Osteocyte (in vitro differentiated cells): Measurements from ENCODE around the gene ALG6. TPM values are rescaled to one million over a fixed set of nuclear protein-coding genes. Genes with fewer than 3 reads are reported as not detected.

ENCODE experiments used
- DNase-seq: peaks from one replicate; pipeline ENCODE4 v3.0.0; 2021; ENCODE audit warnings: mixed read lengths; ENCODE audit not compliant: unreplicated experiment; ENCODE audit errors: extremely low spot score
- H3K27ac Mint-ChIP-seq: one replicate; pipeline ENCODE4 v1.8.0; 2021; ENCODE audit warnings: mild to moderate bottlenecking, mixed read lengths; ENCODE audit not compliant: unreplicated experiment
- H3K27me3 Mint-ChIP-seq: one replicate; pipeline ENCODE4 v1.8.0; 2021; ENCODE audit warnings: mixed read lengths; ENCODE audit not compliant: unreplicated experiment
- H3K36me3 Mint-ChIP-seq: one replicate; pipeline ENCODE4 v1.8.0; 2021; ENCODE audit warnings: mixed read lengths; ENCODE audit not compliant: unreplicated experiment
- H3K4me1 Mint-ChIP-seq: one replicate; pipeline ENCODE4 v1.8.0; 2021; ENCODE audit warnings: mixed read lengths; ENCODE audit not compliant: unreplicated experiment
- H3K4me3 Mint-ChIP-seq: one replicate; pipeline ENCODE4 v1.8.0; 2021; ENCODE audit warnings: mild to moderate bottlenecking, moderate library complexity, mixed read lengths; ENCODE audit not compliant: unreplicated experiment
- H3K9me3 Mint-ChIP-seq: one replicate; pipeline ENCODE4 v1.8.0; 2021; ENCODE audit warnings: mixed read lengths; ENCODE audit not compliant: unreplicated experiment
- total RNA-seq: library from RNA; stranded (reverse); gene quantifications from 2 replicates; pipeline ENCODE4 v1.2.1, GENCODE V29; 2021
- TF ChIP-seq, protein P1 (sequence below): fragments of 200-600 bp; sonication (generic); IDR thresholded peaks from 2 replicates; pipeline ENCODE4 v1.5.0; 2021; ENCODE audit warnings: antibody characterized with exemption, mild to moderate bottlenecking, moderate library complexity

The ALG6 gene
- total RNA-seq, 1 donor from 2014 or later: 13.6 TPM

GRCh38 chr1:63366908-63367214, 566 bp upstream of the ALG6 start:
- peak overlapping the region; percentile 72 for H3K4me3 Mint-ChIP-seq
- TF ChIP-seq, protein P1, sequence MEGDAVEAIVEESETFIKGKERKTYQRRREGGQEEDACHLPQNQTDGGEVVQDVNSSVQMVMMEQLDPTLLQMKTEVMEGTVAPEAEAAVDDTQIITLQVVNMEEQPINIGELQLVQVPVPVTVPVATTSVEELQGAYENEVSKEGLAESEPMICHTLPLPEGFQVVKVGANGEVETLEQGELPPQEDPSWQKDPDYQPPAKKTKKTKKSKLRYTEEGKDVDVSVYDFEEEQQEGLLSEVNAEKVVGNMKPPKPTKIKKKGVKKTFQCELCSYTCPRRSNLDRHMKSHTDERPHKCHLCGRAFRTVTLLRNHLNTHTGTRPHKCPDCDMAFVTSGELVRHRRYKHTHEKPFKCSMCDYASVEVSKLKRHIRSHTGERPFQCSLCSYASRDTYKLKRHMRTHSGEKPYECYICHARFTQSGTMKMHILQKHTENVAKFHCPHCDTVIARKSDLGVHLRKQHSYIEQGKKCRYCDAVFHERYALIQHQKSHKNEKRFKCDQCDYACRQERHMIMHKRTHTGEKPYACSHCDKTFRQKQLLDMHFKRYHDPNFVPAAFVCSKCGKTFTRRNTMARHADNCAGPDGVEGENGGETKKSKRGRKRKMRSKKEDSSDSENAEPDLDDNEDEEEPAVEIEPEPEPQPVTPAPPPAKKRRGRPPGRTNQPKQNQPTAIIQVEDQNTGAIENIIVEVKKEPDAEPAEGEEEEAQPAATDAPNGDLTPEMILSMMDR: no peak
- H3K27me3 Mint-ChIP-seq: peaks cover 15% of the 10 kb centered on the region
- peaks cover 9% of the 10 kb centered on the region for H3K36me3 Mint-ChIP-seq
- H3K27ac Mint-ChIP-seq: peak overlapping the region; percentile 71
- H3K9me3 Mint-ChIP-seq: no peaks in the 10 kb centered on the region
- H3K4me1 Mint-ChIP-seq: peaks cover 14% of the 10 kb centered on the region
- no peak for DNase-seq

DNA sequence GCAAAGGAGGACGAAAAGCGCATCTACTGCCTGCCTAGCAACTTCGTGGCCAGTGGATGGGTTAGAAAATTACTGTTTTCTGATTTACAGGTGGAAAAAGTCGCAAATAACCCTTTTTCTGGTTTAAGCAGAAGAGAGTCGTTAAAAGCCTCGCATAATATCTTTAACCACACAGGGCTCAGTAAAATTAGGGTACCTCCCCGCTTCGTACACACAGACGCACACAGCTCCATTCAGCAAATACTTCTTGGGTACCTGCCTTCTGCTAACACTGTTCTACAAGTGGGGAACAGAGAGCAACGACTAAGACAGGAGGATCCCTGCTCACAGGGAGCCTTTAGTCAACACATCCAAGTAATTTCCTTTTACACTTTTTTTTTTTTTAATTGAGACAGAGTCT, 704 bp downstream of the ALG6 start:
- Mint-ChIP-seq H3K9me3 (no peaks in the 10 kb centered on the region), H3K27ac (peak overlapping the region; percentile 90), H3K27me3 (peaks cover 6% of the 10 kb centered on the region), H3K36me3 (peaks cover 11% of the 10 kb centered on the region), H3K4me3 (peak overlapping the region; percentile 98), H3K4me1 (peaks cover 14% of the 10 kb centered on the region)
- TF ChIP-seq, protein P1: no peak
- no peak for DNase-seq

DNA sequence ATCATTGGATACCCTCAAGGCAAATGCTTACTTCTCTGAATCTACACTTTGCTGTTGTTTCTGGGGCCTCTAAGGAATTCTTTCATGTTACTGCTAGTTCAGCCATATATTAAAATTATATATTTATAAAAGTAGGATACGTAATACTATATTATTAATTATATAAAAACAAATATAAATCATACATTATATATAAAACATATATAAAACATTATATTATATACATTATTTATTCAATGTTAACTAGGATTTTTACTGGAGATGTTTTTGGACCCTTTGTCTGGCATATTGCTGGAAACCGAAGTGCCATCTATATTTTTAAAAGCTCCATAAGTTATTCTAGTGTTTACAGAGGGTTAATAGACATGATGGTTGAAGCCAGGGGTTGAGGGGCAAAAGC, 12.2 kb downstream of the ALG6 start:
- H3K4me1 Mint-ChIP-seq: no peaks in the 10 kb centered on the region
- TF ChIP-seq, protein P1: no peak
- H3K27ac Mint-ChIP-seq: no peak overlapping the region
- peaks cover 11% of the 10 kb centered on the region for H3K36me3 Mint-ChIP-seq
- H3K4me3 Mint-ChIP-seq: no peak overlapping the region
- H3K27me3 Mint-ChIP-seq: no peaks in the 10 kb centered on the region
- H3K9me3 Mint-ChIP-seq: peaks cover 9% of the 10 kb centered on the region
- DNase-seq: no peak

DNA sequence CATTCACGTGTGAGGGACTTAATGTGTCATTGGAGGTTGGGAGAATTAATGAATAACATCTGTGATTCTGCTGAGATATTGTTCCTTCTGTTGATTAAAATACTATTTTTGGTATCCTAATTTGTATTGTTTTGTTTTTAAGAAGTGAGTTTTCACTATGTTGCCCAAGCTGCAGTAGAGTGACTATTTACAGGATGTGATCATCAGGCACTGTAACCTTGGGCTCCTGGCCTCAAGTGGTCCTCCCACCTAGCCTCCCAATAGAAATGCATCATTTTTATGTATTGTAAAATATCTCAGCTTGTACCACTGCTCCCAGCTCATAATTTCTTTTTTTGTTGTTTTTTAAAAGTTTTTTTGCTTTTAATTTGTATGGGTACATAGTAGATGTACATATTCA, 14.3 kb downstream of the ALG6 start:
- H3K27me3 Mint-ChIP-seq: no peaks in the 10 kb centered on the region
- no peak overlapping the region for H3K27ac Mint-ChIP-seq
- H3K36me3 Mint-ChIP-seq: peaks cover 10% of the 10 kb centered on the region
- no peak overlapping the region for H3K4me3 Mint-ChIP-seq
- DNase-seq: no peak
- TF ChIP-seq, protein P1: no peak
- H3K9me3 Mint-ChIP-seq: peaks cover 16% of the 10 kb centered on the region
- no peaks in the 10 kb centered on the region for H3K4me1 Mint-ChIP-seq

DNA sequence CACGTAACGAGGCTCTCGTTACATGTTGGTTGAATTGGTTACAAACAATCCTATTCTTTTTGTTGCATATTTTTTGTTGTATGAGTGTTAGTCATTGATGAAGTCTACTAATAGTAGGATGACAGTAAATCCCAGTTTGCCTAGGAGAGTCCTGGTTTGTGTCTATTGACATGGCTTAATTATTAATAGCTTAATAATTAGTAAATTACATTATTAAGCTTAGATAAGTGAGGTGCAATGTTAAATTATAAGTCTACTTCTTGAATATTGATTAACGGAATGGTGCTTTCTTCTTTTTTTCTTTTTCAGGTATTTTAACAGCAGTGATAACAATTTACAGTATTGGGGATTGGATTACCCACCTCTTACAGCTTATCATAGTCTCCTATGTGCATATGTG, 34.5 kb downstream of the ALG6 start:
- no peaks in the 10 kb centered on the region for H3K4me1 Mint-ChIP-seq

More for the DNA sequence above, 34.5 kb downstream of the ALG6 start:
- no peaks in the 10 kb centered on the region for H3K9me3 Mint-ChIP-seq
- no peak for DNase-seq
- no peak overlapping the region for H3K27ac Mint-ChIP-seq
- peaks cover 15% of the 10 kb centered on the region for H3K36me3 Mint-ChIP-seq
- H3K4me3 Mint-ChIP-seq: no peak overlapping the region
- H3K27me3 Mint-ChIP-seq: no peaks in the 10 kb centered on the region
- TF ChIP-seq, protein P1: no peak
